IMR-90 (cell line): Measurements from ENCODE around the gene INHBE. TPM values are rescaled to one million over a fixed set of nuclear protein-coding genes. Genes with fewer than 3 reads are reported as not detected.

ENCODE experiments used
- ATAC-seq: fragments of 200-7000 bp; cut with Tn5 transposase; 2 replicates; pipeline ENCODE4 v1.9.1; 2020; ENCODE audit warnings: low read depth, mild to moderate bottlenecking, moderate library complexity
- BruUV-seq: library from RNA; stranded (reverse); fragments of 400-500 nt; replicated peaks from 2 replicates; lab custom pipeline; 2021; lab: Mats Ljungman, UMichigan
- CTCF ChIA-PET: fragments of 300-600 bp; formaldehyde crosslinking; extraction: SDS; loops from one replicate; lab custom pipeline; 2021; ENCODE audit warnings: antibody characterized with exemption; lab: Yijun Ruan, JAX
- POLR2A ChIA-PET: fragments of 300-600 bp; sonication (Branson Sonifier 250); formaldehyde crosslinking; loops from one replicate; lab custom pipeline; 2022; ENCODE audit warnings: antibody characterized with exemption; ENCODE audit not compliant: unreplicated experiment; lab: Charles Lee
- DNase-seq: peaks from one replicate; pipeline ENCODE4 v3.0.0; 2013
- H2AFZ ChIP-seq: replicated peaks from 2 replicates; pipeline ENCODE3; 2013; ENCODE audit warnings: low read length, mild to moderate bottlenecking; ENCODE audit not compliant: poor library complexity
- H2AK5ac ChIP-seq: 2 replicates; pipeline ENCODE4 v1.6.1; 2013; ENCODE audit warnings: low read depth, low read length, inconsistent platforms
- H2AK9ac ChIP-seq: replicated peaks from 2 replicates; pipeline ENCODE3; 2013; ENCODE audit warnings: mild to moderate bottlenecking, low read depth, low read length, moderate library complexity; ENCODE audit not compliant: poor library complexity
- H2BK120ac ChIP-seq: 2 replicates; pipeline ENCODE4 v1.6.1; 2013; ENCODE audit warnings: low read depth, low read length, inconsistent platforms
- H2BK15ac ChIP-seq: 3 replicates; pipeline ENCODE4 v1.6.1; 2013; ENCODE audit warnings: low read depth, low read length, inconsistent platforms
- H2BK20ac ChIP-seq: 2 replicates; pipeline ENCODE4 v1.6.1; 2013; ENCODE audit warnings: low read depth, mild to moderate bottlenecking, inconsistent platforms, low read length, moderate library complexity
- H2BK5ac ChIP-seq: 2 replicates; pipeline ENCODE4 v1.6.1; 2013; ENCODE audit warnings: mild to moderate bottlenecking, low read depth, low read length, inconsistent platforms; ENCODE audit not compliant: poor library complexity, severe bottlenecking
- H3K14ac ChIP-seq: replicated peaks from 2 replicates; pipeline ENCODE4 v1.6.1; 2013; ENCODE audit warnings: low read depth, low read length, inconsistent platforms
- H3K18ac ChIP-seq: 2 replicates; pipeline ENCODE4 v1.6.1; 2013; ENCODE audit warnings: low read depth, low read length, control low read depth
- H3K23ac ChIP-seq: 2 replicates; pipeline ENCODE4 v1.6.1; 2013; ENCODE audit warnings: low read depth, low read length, inconsistent platforms
- H3K27ac ChIP-seq: 2 replicates; pipeline ENCODE4 v1.5.1; 2013; ENCODE audit warnings: mild to moderate bottlenecking, control low read depth, low read length; ENCODE audit not compliant: insufficient read depth
- H3K27me3 ChIP-seq: 2 replicates; pipeline ENCODE4 v1.6.1; 2013; ENCODE audit warnings: low read length; ENCODE audit not compliant: control insufficient read depth, insufficient read depth
- H3K36me3 ChIP-seq: 2 replicates; pipeline ENCODE4 v1.6.1; 2013; ENCODE audit warnings: low read length, mixed read lengths; ENCODE audit not compliant: control insufficient read depth, insufficient read depth
- H3K4ac ChIP-seq: 2 replicates; pipeline ENCODE4 v1.6.1; 2013; ENCODE audit warnings: low read depth, low read length, inconsistent platforms
- H3K4me1 ChIP-seq: 2 replicates; pipeline ENCODE4 v1.6.1; 2013; ENCODE audit warnings: low read length, mixed read lengths; ENCODE audit not compliant: control insufficient read depth, insufficient read depth
- H3K4me2 ChIP-seq: 2 replicates; pipeline ENCODE4 v1.6.1; 2013; ENCODE audit warnings: low read depth, mild to moderate bottlenecking, control low read depth, low read length, moderate library complexity
- H3K4me3 ChIP-seq: 2 replicates; pipeline ENCODE4 v1.5.1; 2013; ENCODE audit warnings: low read depth, mild to moderate bottlenecking, control low read depth, low read length, moderate library complexity; ENCODE audit not compliant: insufficient read depth
- H3K56ac ChIP-seq: 2 replicates; pipeline ENCODE4 v1.6.1; 2013; ENCODE audit warnings: low read length, inconsistent platforms; ENCODE audit not compliant: insufficient read depth; ENCODE audit errors: extremely low read depth
- H3K79me1 ChIP-seq, 2 experiments: 2 replicates each; pipeline ENCODE4 v1.6.1; 2013; ENCODE audit warnings: low read length in 2 of 2, inconsistent platforms in 1 of 2, low read depth in 1 of 2
- H3K9ac ChIP-seq: 2 replicates; pipeline ENCODE4 v1.6.1; 2013; ENCODE audit warnings: low read depth, low read length, control low read depth
- H3K9me1 ChIP-seq: 2 replicates; pipeline ENCODE4 v1.6.1; 2013; ENCODE audit warnings: low read length, inconsistent platforms; ENCODE audit not compliant: insufficient read depth
- H3K9me3 ChIP-seq: 2 replicates; pipeline ENCODE4 v1.6.1; 2013; ENCODE audit warnings: low read length; ENCODE audit not compliant: control insufficient read depth, insufficient read depth
- H4K20me1 ChIP-seq: 2 replicates; pipeline ENCODE4 v1.6.1; 2013; ENCODE audit warnings: low read length, inconsistent platforms; ENCODE audit not compliant: insufficient read depth
- H4K5ac ChIP-seq: 2 replicates; pipeline ENCODE4 v1.6.1; 2013; ENCODE audit warnings: mild to moderate bottlenecking, low read depth, low read length, control low read depth
- H4K8ac ChIP-seq, 2 experiments: 2 replicates each; pipeline ENCODE4 v1.6.1; 2013; ENCODE audit warnings: low read depth in 2 of 2, low read length in 2 of 2, control low read depth in 1 of 2, inconsistent platforms in 1 of 2
- H4K91ac ChIP-seq: 2 replicates; pipeline ENCODE4 v1.6.1; 2013; ENCODE audit warnings: low read depth, low read length, inconsistent platforms; ENCODE audit not compliant: insufficient read depth
- BHLHE40 ChIP-seq: fragments of 150-350 bp; IDR thresholded peaks from 2 replicates; pipeline ENCODE4 v1.6.1; 2016; ENCODE audit warnings: mild to moderate bottlenecking, low read depth, low read length
- CEBPB ChIP-seq: IDR thresholded peaks from 2 replicates; pipeline ENCODE4 v1.6.1; 2012; ENCODE audit warnings: low read depth, low read length, improper control_type of control experiment
- CHD1 ChIP-seq: IDR thresholded peaks from 2 replicates; pipeline ENCODE4 v1.6.1; 2012; ENCODE audit warnings: low read depth, low read length, improper control_type of control experiment
- CTCF ChIP-seq: conservative IDR thresholded peaks from 2 replicates; pipeline ENCODE4 v1.5.1; 2012; ENCODE audit warnings: mild to moderate bottlenecking, low read depth, low read length, improper control_type of control experiment
- ELK1 ChIP-seq: fragments of 150-350 bp; IDR thresholded peaks from 2 replicates; pipeline ENCODE4 v1.6.1; 2016; ENCODE audit warnings: low read depth, mild to moderate bottlenecking, low read length, moderate library complexity, borderline replicate concordance
- FOS ChIP-seq: fragments of 150-350 bp; IDR thresholded peaks from 2 replicates; pipeline ENCODE4 v1.6.1; 2016; ENCODE audit warnings: low read depth, low read length
- MAFK ChIP-seq: IDR thresholded peaks from 2 replicates; pipeline ENCODE4 v1.6.1; 2012; ENCODE audit warnings: low read depth, low read length, improper control_type of control experiment
- MAZ ChIP-seq: IDR thresholded peaks from 2 replicates; pipeline ENCODE4 v1.6.1; 2012; ENCODE audit warnings: low read depth, mild to moderate bottlenecking, low read length, improper control_type of control experiment, moderate library complexity, borderline replicate concordance
- MXI1 ChIP-seq: IDR thresholded peaks from 2 replicates; pipeline ENCODE4 v1.6.1; 2012; ENCODE audit warnings: low read depth, mild to moderate bottlenecking, low read length, moderate library complexity, borderline replicate concordance
- NFE2L2 ChIP-seq: fragments of 150-350 bp; IDR thresholded peaks from 2 replicates; pipeline ENCODE4 v1.6.1; 2016; ENCODE audit warnings: low read depth, mild to moderate bottlenecking, low read length
- POLR2A ChIP-seq: IDR thresholded peaks from 2 replicates; pipeline ENCODE4 v1.6.1; 2012; ENCODE audit warnings: mild to moderate bottlenecking, low read depth, low read length
- RAD21 ChIP-seq: IDR thresholded peaks from 2 replicates; pipeline ENCODE4 v1.6.1; 2012; ENCODE audit warnings: low read length, improper control_type of control experiment
- RCOR1 ChIP-seq: IDR thresholded peaks from 2 replicates; pipeline ENCODE4 v1.6.1; 2012; ENCODE audit warnings: mild to moderate bottlenecking, low read length, improper control_type of control experiment; ENCODE audit not compliant: insufficient replicate concordance
- RFX5 ChIP-seq: IDR thresholded peaks from 2 replicates; pipeline ENCODE4 v1.8.0; 2012; ENCODE audit warnings: low read depth, mild to moderate bottlenecking, low read length, moderate library complexity
- SMC3 ChIP-seq: fragments of 150-350 bp; IDR thresholded peaks from 2 replicates; pipeline ENCODE4 v1.6.1; 2016; ENCODE audit warnings: low read depth, mild to moderate bottlenecking, antibody characterized with exemption, low read length, moderate library complexity
- USF2 ChIP-seq: fragments of 150-350 bp; IDR thresholded peaks from 2 replicates; pipeline ENCODE4 v1.6.1; 2017; ENCODE audit warnings: mild to moderate bottlenecking, antibody characterized with exemption, low read length, low read depth
- WGBS, 2 experiments: methylation state at CpG; one replicate each; pipeline versions ENCODE4 v1.1.5 to v1.1.7; 2013; ENCODE audit warnings: missing lambda C conversion rate in 2 of 2; ENCODE audit not compliant: insufficient read length in 1 of 2; ENCODE audit errors: extremely low coverage in 2 of 2; 5-methylcytosine and 5-hydroxymethylcytosine counted together
- dilution Hi-C: fragments of 300-500 bp; cut with HindIII; formaldehyde crosslinking; loops from one replicate; pipeline ENCODE4 v1.14.3; 2018; ENCODE audit warnings: low sequenced_read_pairs; ENCODE audit not compliant: unreplicated experiment
- in situ Hi-C: fragments of 300-500 bp; cut with MboI; formaldehyde crosslinking; loops from 3 replicates; pipeline ENCODE4 v1.14.3; 2019; ENCODE audit warnings: low sequenced_read_pairs, inconsistent platforms, mixed read lengths
- intact Hi-C: fragments of 100-400 bp; cut with micrococcal nuclease; formaldehyde crosslinking; loops from 2 replicates; pipeline ENCODE4 v1.10.0; 2022
- polyA plus RNA-seq, 3 experiments: library from polyadenylated mRNA; depleted of rRNA; stranded (reverse); fragments of >200 nt; gene quantifications; 2 replicates each; pipeline ENCODE4 v1.2.3, GENCODE V29; 2012; ENCODE audit warnings: low replicate concordance in 1 of 3
- total RNA-seq: library from RNA; depleted of rRNA; stranded (reverse); fragments of >200 nt; gene quantifications from 2 replicates; pipeline ENCODE4 v1.2.3, GENCODE V29; 2012

Gene INHBE
- total and polyA plus RNA-seq, 2 of the 4 experiments (the other 2 are of a cell fraction), result 0.90 to 1.7 TPM

GRCh38 chr12:57472391-57472790 is 17.3 kb downstream of the INHBE start:
- no peak overlapping the region for H4K8ac ChIP-seq
- no peaks in the 10 kb centered on the region for H3K36me3 ChIP-seq
- no peak overlapping the region for H2AK9ac ChIP-seq
- no peak overlapping the region for H4K91ac ChIP-seq
- H3K9me1 ChIP-seq, result no peaks in the 10 kb centered on the region
- H4K20me1 ChIP-seq, result no peaks in the 10 kb centered on the region
- H3K14ac ChIP-seq, result no peak overlapping the region
- H2AFZ ChIP-seq, result no peak overlapping the region
- H3K23ac ChIP-seq, result no peak overlapping the region
- H3K79me1 ChIP-seq, result no peaks in the 10 kb centered on the region
- H3K9ac ChIP-seq, result no peak overlapping the region
- dilution Hi-C loops (no loop called here), in situ Hi-C loops (no loop called here), intact Hi-C loops (no loop called here)
- no peak for TF ChIP-seq USF2
- TF ChIP-seq NFE2L2, result no peak
- TF ChIP-seq RFX5, result no peak
- TF ChIP-seq BHLHE40, result no peak
- no peak for TF ChIP-seq POLR2A
- no peak for TF ChIP-seq SMC3
- TF ChIP-seq ELK1, result no peak
- TF ChIP-seq FOS, result no peak
- no peak for TF ChIP-seq RCOR1
- no peak for TF ChIP-seq MAZ
- no peak for TF ChIP-seq CTCF
- no peak for TF ChIP-seq MXI1
- no peak for TF ChIP-seq MAFK
- TF ChIP-seq CHD1, result no peak
- TF ChIP-seq CEBPB, result no peak
- TF ChIP-seq RAD21, result no peak
- no peak overlapping the region for H2BK120ac ChIP-seq
- ATAC-seq, result no peak
- H3K4me1 ChIP-seq, result 0 out of 2 replicates have a peak, but pooled peaks cover 2% of the 10 kb centered on the region
- H2BK5ac ChIP-seq, result no peak overlapping the region
- no CpG with 5 or more reads among the region's 3 CpGs for WGBS, 2 experiments
- H3K9me3 ChIP-seq, result no peaks in the 10 kb centered on the region; the same call in 1 of the 2 replicates
- ChIA-PET POLR2A (no interaction called here), CTCF (no interaction called here)
- H4K5ac ChIP-seq, result no peak overlapping the region
- no peak overlapping the region for H3K4ac ChIP-seq
- DNase-seq, result no peak
- H3K4me2 ChIP-seq, result no peak overlapping the region
- H3K18ac ChIP-seq, result no peak overlapping the region
- H3K56ac ChIP-seq, result no peak overlapping the region
- no peak overlapping the region for H3K4me3 ChIP-seq
- no peak overlapping the region for H2AK5ac ChIP-seq
- no peak overlapping the region for H2BK20ac ChIP-seq
- no TSS peak for BruUV-seq
- H3K27ac ChIP-seq, result no peak overlapping the region
- H3K27me3 ChIP-seq, result peaks cover 58% of the 10 kb centered on the region
- no peak overlapping the region for H2BK15ac ChIP-seq
